LNCAP (cell line): Measurements from ENCODE around the gene SPAG9.

Source experiments
- CTCF ChIP-seq: fragments of 450-650 bp; IDR thresholded peaks from 2 replicates; pipeline ENCODE4 v1.5.1; 2017; ENCODE audit warnings: mild to moderate bottlenecking

Gene SPAG9

GRCh38 chr17:51161541-51161940 is 40.9 kb upstream of the SPAG9 start:
- no peak for TF ChIP-seq CTCF

- TF ChIP-seq CTCF, result no peak
These were observed 38.9 kb upstream of the SPAG9 start for GRCh38 chr17:51159604-51160003.

GRCh38 chr17:51155416-51155815 is 34.7 kb upstream of the SPAG9 start:
- no peak for TF ChIP-seq CTCF

GRCh38 chr17:51154176-51154575 is 33.5 kb upstream of the SPAG9 start:
- TF ChIP-seq CTCF, result no peak

- peak; percentile 90; the same call in 1 of the 2 replicates for TF ChIP-seq CTCF
These were observed 32.8 kb upstream of the SPAG9 start, which contains the start of gene NME1 for GRCh38 chr17:51153210-51154072. NME1 (plus strand) TSS chr17:51153559; CDS start chr17:51155655, 2,096 bp downstream.

GRCh38 chr17:51152766-51153209 is 32.1 kb upstream of the SPAG9 start:
- no peak for TF ChIP-seq CTCF

GRCh38 chr17:51150932-51151331 is 30.3 kb upstream of the SPAG9 start:
- no peak for TF ChIP-seq CTCF
